NCI-H510A treated with DMSO at 0.1 percent for 48 hours (cell line): ENCODE measurements around the gene WFIKKN2.

Experiments
- DNase-seq: peaks from one replicate; lab custom pipeline; 2025; lab: John Stamatoyannopoulos, UW

The WFIKKN2 gene

GRCh38 chr17:50808413-50808812 lies 27.0 kb upstream of the WFIKKN2 start:
- DNase-seq = no peak

GRCh38 chr17:50808888-50809287 lies 26.5 kb upstream of the WFIKKN2 start:
- DNase-seq = no peak

GRCh38 chr17:50813583-50813982 lies 21.8 kb upstream of the WFIKKN2 start:
- DNase-seq = no peak

GRCh38 chr17:50815400-50815799 lies 20.0 kb upstream of the WFIKKN2 start:
- DNase-seq = no peak

GRCh38 chr17:50816271-50816670 lies 19.1 kb upstream of the WFIKKN2 start:
- DNase-seq = no peak

- no peak for DNase-seq
Observed at GRCh38 chr17:50816771-50817751, 18.3 kb upstream of the WFIKKN2 start.

GRCh38 chr17:50817838-50818237 lies 17.5 kb upstream of the WFIKKN2 start:
- no peak for DNase-seq

GRCh38 chr17:50818261-50818660 lies 17.1 kb upstream of the WFIKKN2 start:
- DNase-seq = no peak

- DNase-seq = no peak
Observed at GRCh38 chr17:50818921-50819657, 16.3 kb upstream of the WFIKKN2 start.

- no peak for DNase-seq
Observed at GRCh38 chr17:50820651-50821050, 14.7 kb upstream of the WFIKKN2 start.

GRCh38 chr17:50822550-50822949 lies 12.8 kb upstream of the WFIKKN2 start:
- DNase-seq = no peak

GRCh38 chr17:50824429-50824828 lies 11.0 kb upstream of the WFIKKN2 start:
- DNase-seq = no peak

- no peak for DNase-seq
Observed at GRCh38 chr17:50825188-50825587, 10.2 kb upstream of the WFIKKN2 start.

- no peak for DNase-seq
Observed at GRCh38 chr17:50828508-50829170, 6.7 kb upstream of the WFIKKN2 start.

GRCh38 chr17:50829332-50829731 lies 6.1 kb upstream of the WFIKKN2 start:
- DNase-seq = no peak

GRCh38 chr17:50830352-50830751 lies 5.0 kb upstream of the WFIKKN2 start:
- DNase-seq = no peak

- no peak for DNase-seq
Observed at GRCh38 chr17:50830994-50831393, 4.4 kb upstream of the WFIKKN2 start.

GRCh38 chr17:50831471-50831928 lies 3.9 kb upstream of the WFIKKN2 start:
- DNase-seq = no peak

- no peak for DNase-seq
Observed at GRCh38 chr17:50832267-50832863, 3.0 kb upstream of the WFIKKN2 start.

- no peak for DNase-seq
Observed at GRCh38 chr17:50832864-50833381, 2.5 kb upstream of the WFIKKN2 start.

GRCh38 chr17:50833510-50834428 lies 1.6 kb upstream of the WFIKKN2 start:
- no peak for DNase-seq
